ENCODE measurements around the gene LAMB3. TPM values are rescaled to one million over a fixed set of nuclear protein-coding genes. Genes with fewer than 3 reads are reported as not detected.

Gene LAMB3
- total RNA-seq, 1 experiment from 2014 or later = 70.2 TPM

DNA sequence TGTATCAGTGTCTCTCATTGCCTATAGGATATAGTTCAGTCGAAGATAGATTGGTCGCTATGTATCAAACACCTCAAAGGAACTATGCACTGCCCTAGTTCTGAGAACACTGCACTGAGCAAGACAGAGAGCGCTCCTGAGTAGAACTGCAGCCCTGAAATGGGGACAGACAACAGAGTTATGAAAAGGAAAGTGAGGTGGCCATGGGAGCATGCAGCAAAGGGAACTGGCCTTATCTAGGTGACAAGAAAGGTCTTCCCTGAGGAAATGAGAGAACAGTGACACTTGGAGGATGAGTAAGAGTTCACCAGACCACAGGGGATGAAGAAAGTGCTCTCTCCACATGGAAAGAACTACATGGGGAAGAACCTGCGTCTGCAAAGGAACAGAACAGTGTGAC lies 15.5 kb upstream of the LAMB3 start:
- intact Hi-C loops (cut with micrococcal nuclease) = no loop called here
- ChIA-PET RAD21 (ENCODE audit: low non-redundant PET in 1 of 2, low total read pairs in 2 of 2, uncharacterized antibody in 2 of 2, unreplicated experiment in 2 of 2) (no interaction called here), CTCF (no interaction called here), POLR2A (interaction anchor here (1.3 kb wide), 1 partner anchor 18 kb away, joined by 4 read pairs; no protein-coding TSS in a partner anchor)
- no peak overlapping the region for H3K9ac ChIP-seq (ENCODE audit: low read length)
- no peaks in the 10 kb centered on the region for H3K9me3 ChIP-seq (ENCODE audit: control insufficient read depth in 1 of 2, insufficient read depth in 1 of 2, low read depth in 1 of 2, low read length in 2 of 2)
- H3K27me3 ChIP-seq (ENCODE audit: insufficient read depth, low read length) = no peaks in the 10 kb centered on the region
- H3K36me3 ChIP-seq (ENCODE audit: control insufficient read depth in 1 of 2, insufficient read depth in 2 of 2, low read length in 2 of 2) = no peaks in the 10 kb centered on the region
- H3K79me2 ChIP-seq (ENCODE audit: insufficient read depth, low read length) = no peaks in the 10 kb centered on the region
- no peak for DNase-seq (ENCODE audit: low read depth, low spot score)
- no peak overlapping the region for H3K4me3 ChIP-seq (replicated peaks in 1 of 2; ENCODE audit: low read depth in 1 of 2, low read length in 2 of 2)
- no peak overlapping the region for H3K27ac ChIP-seq (ENCODE audit: low read depth, low read length)
- H3K4me2 ChIP-seq (ENCODE audit: low read length) = no peak overlapping the region
- no peak overlapping the region for H2AFZ ChIP-seq (ENCODE audit: low read depth, low read length, poor library complexity, severe bottlenecking)
- H4K20me1 ChIP-seq (ENCODE audit: insufficient read depth) = no peaks in the 10 kb centered on the region
- no peak for ATAC-seq
- no TSS peak for BruUV-seq (replicated peaks)
- peaks cover 0 to 7% of the 10 kb centered on the region in 2 experiments; a peak in 1 of 4 replicates for H3K4me1 ChIP-seq (ENCODE audit: control insufficient read depth in 1 of 2, insufficient read depth in 2 of 2, low read length in 2 of 2)
- TF ChIP-seq MAX (IDR thresholded peaks at IDR 0.05) = no peak
- no peak for TF ChIP-seq ZNF274 (IDR thresholded peaks at IDR 0.05; ENCODE audit: low read depth, low read length)
- TF ChIP-seq ZFX (IDR thresholded peaks at IDR 0.05) = no peak
- no peak for TF ChIP-seq ATF3 (IDR thresholded peaks at IDR 0.05)
- no peak for TF ChIP-seq EGR1 (IDR thresholded peaks at IDR 0.05; ENCODE audit: low read depth)
- TF ChIP-seq CTCF (IDR thresholded peaks at IDR 0.05 in 2 of 3, conservative IDR thresholded peaks at IDR 0.05 in 1 of 3; ENCODE audit: borderline replicate concordance in 1 of 3, insufficient read depth in 1 of 3, low read depth in 2 of 3, low read length in 2 of 3) = no peak
- TF ChIP-seq SRF (IDR thresholded peaks at IDR 0.05; ENCODE audit: low read depth) = no peak
- TF ChIP-seq YY1 (IDR thresholded peaks at IDR 0.05; ENCODE audit: extremely low read depth, insufficient replicate concordance, low read depth, low read length) = no peak
- no peak for TF ChIP-seq JUND (IDR thresholded peaks at IDR 0.05)
- TF ChIP-seq CEBPB (IDR thresholded peaks at IDR 0.05; ENCODE audit: low read depth) = no peak
- no peak for TF ChIP-seq EZH2 (IDR thresholded peaks at IDR 0.05)
- TF ChIP-seq, protein P1, sequence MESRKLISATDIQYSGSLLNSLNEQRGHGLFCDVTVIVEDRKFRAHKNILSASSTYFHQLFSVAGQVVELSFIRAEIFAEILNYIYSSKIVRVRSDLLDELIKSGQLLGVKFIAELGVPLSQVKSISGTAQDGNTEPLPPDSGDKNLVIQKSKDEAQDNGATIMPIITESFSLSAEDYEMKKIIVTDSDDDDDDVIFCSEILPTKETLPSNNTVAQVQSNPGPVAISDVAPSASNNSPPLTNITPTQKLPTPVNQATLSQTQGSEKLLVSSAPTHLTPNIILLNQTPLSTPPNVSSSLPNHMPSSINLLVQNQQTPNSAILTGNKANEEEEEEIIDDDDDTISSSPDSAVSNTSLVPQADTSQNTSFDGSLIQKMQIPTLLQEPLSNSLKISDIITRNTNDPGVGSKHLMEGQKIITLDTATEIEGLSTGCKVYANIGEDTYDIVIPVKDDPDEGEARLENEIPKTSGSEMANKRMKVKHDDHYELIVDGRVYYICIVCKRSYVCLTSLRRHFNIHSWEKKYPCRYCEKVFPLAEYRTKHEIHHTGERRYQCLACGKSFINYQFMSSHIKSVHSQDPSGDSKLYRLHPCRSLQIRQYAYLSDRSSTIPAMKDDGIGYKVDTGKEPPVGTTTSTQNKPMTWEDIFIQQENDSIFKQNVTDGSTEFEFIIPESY (IDR thresholded peaks at IDR 0.05; ENCODE audit: extremely low read depth, insufficient replicate concordance, low read length) = no peak
- no peak for TF ChIP-seq ELF1 (IDR thresholded peaks at IDR 0.05; ENCODE audit: borderline replicate concordance, low read depth)
- no peak for TF ChIP-seq FOSL1 (IDR thresholded peaks at IDR 0.05; ENCODE audit: low read depth)
- H3K9me2 ChIP-seq (ENCODE audit: insufficient read depth) = no peaks in the 10 kb centered on the region
